ENCODE data around the gene SNTG2. TPM values are rescaled to one million over a fixed set of nuclear protein-coding genes. Genes with fewer than 3 reads are reported as not detected.

Gene SNTG2
- total RNA-seq, 2 donors from 2014 or later: 4.1 to 11.9 TPM

DNA sequence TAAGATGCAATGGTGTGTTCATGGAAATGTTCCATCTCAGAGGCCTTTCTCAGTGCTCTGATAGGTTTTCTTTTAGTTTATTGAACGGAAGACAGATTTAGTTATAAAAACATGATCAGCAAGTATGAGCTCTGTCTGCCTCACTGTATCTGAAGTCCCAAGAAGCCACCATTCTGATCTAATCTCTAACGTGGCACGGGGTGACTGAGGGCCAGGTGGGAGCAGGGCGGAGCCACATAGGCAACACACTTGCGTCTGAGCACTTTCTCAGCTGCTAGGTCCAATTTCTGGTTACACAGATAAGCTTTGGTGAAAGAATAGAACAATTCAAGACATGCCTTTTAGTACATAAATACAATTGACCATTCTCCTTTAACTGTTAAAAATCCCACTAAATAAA, 60.4 kb downstream of the SNTG2 start:
- Mint-ChIP-seq H3K36me3 (ENCODE audit: low read depth) (no peaks in the 10 kb centered on the region), H3K27ac (no peak overlapping the region), H3K27me3 (ENCODE audit: insufficient read depth) (no peaks in the 10 kb centered on the region), H3K4me3 (no peak overlapping the region), H3K4me1 (no peaks in the 10 kb centered on the region), H3K9me3 (no peaks in the 10 kb centered on the region)
- Histone ChIP-seq H3K36me3 (ENCODE audit: control insufficient read depth, insufficient read depth, low read length) (no peaks in the 10 kb centered on the region), H3K4me3 (ENCODE audit: low read length) (no peak overlapping the region), H3K9ac (ENCODE audit: extremely low read depth, low read length, poor library complexity, severe bottlenecking) (no peak overlapping the region), H3K4me1 (ENCODE audit: control insufficient read depth, insufficient read depth, low read length) (no peaks in the 10 kb centered on the region), H3K27ac (ENCODE audit: low read depth, low read length) (peak overlapping the region; percentile 84), H3K27me3 (ENCODE audit: control insufficient read depth, insufficient read depth, low read length, poor library complexity, severe bottlenecking) (no peaks in the 10 kb centered on the region), H3K9me3 (ENCODE audit: control insufficient read depth, low read length) (no peaks in the 10 kb centered on the region)
- TF ChIP-seq, protein P1, sequence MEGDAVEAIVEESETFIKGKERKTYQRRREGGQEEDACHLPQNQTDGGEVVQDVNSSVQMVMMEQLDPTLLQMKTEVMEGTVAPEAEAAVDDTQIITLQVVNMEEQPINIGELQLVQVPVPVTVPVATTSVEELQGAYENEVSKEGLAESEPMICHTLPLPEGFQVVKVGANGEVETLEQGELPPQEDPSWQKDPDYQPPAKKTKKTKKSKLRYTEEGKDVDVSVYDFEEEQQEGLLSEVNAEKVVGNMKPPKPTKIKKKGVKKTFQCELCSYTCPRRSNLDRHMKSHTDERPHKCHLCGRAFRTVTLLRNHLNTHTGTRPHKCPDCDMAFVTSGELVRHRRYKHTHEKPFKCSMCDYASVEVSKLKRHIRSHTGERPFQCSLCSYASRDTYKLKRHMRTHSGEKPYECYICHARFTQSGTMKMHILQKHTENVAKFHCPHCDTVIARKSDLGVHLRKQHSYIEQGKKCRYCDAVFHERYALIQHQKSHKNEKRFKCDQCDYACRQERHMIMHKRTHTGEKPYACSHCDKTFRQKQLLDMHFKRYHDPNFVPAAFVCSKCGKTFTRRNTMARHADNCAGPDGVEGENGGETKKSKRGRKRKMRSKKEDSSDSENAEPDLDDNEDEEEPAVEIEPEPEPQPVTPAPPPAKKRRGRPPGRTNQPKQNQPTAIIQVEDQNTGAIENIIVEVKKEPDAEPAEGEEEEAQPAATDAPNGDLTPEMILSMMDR (conservative IDR thresholded peaks at IDR 0.05): no peak
- DNase-seq: no peak
- WGBS, 2 experiments (ENCODE audit: insufficient coverage in 1 of 2, insufficient read length in 1 of 2): 82 to 100% methylated on average over 1 to 5 of the region's 5 CpGs

GRCh38 chr2:1011985-1012384, 61.3 kb downstream of the SNTG2 start:
- Histone ChIP-seq H3K9me3 (ENCODE audit: control insufficient read depth, low read length) (no peaks in the 10 kb centered on the region), H3K27ac (ENCODE audit: low read depth, low read length) (no peak overlapping the region), H3K27me3 (ENCODE audit: control insufficient read depth, insufficient read depth, low read length, poor library complexity, severe bottlenecking) (no peaks in the 10 kb centered on the region), H3K36me3 (ENCODE audit: control insufficient read depth, insufficient read depth, low read length) (no peaks in the 10 kb centered on the region), H3K4me3 (ENCODE audit: low read length) (no peak overlapping the region), H3K9ac (ENCODE audit: extremely low read depth, low read length, poor library complexity, severe bottlenecking) (no peak overlapping the region), H3K4me1 (ENCODE audit: control insufficient read depth, insufficient read depth, low read length) (no peaks in the 10 kb centered on the region)
- no peaks in the 10 kb centered on the region for H3K4me1 Mint-ChIP-seq
- no peaks in the 10 kb centered on the region for H3K27me3 Mint-ChIP-seq (ENCODE audit: insufficient read depth)
- DNase-seq: no peak
- TF ChIP-seq, protein P1 (conservative IDR thresholded peaks at IDR 0.05): no peak
- no peak overlapping the region for H3K27ac Mint-ChIP-seq
- no peaks in the 10 kb centered on the region for H3K36me3 Mint-ChIP-seq (ENCODE audit: low read depth)
- 93 to 100% methylated on average over 2 to 7 of the region's 7 CpGs for WGBS, 2 experiments (ENCODE audit: insufficient coverage in 1 of 2, insufficient read length in 1 of 2)
- H3K4me3 Mint-ChIP-seq: no peak overlapping the region
- no peaks in the 10 kb centered on the region for H3K9me3 Mint-ChIP-seq

- Histone ChIP-seq H3K9ac (ENCODE audit: extremely low read depth, low read length, poor library complexity, severe bottlenecking) (no peak overlapping the region), H3K9me3 (ENCODE audit: control insufficient read depth, low read length) (no peaks in the 10 kb centered on the region), H3K27me3 (ENCODE audit: control insufficient read depth, insufficient read depth, low read length, poor library complexity, severe bottlenecking) (no peaks in the 10 kb centered on the region), H3K4me1 (ENCODE audit: control insufficient read depth, insufficient read depth, low read length) (no peaks in the 10 kb centered on the region), H3K4me3 (ENCODE audit: low read length) (no peak overlapping the region), H3K36me3 (ENCODE audit: control insufficient read depth, insufficient read depth, low read length) (no peaks in the 10 kb centered on the region), H3K27ac (ENCODE audit: low read depth, low read length) (no peak overlapping the region)
- DNase-seq: no peak
- TF ChIP-seq, protein P1 (conservative IDR thresholded peaks at IDR 0.05): no peak
- Mint-ChIP-seq H3K36me3 (ENCODE audit: low read depth) (no peaks in the 10 kb centered on the region), H3K9me3 (no peaks in the 10 kb centered on the region), H3K27ac (no peak overlapping the region), H3K27me3 (ENCODE audit: insufficient read depth) (no peaks in the 10 kb centered on the region), H3K4me1 (no peaks in the 10 kb centered on the region), H3K4me3 (no peak overlapping the region)
- 86 to 98% methylated on average over 7 to 12 of the region's 12 CpGs for WGBS, 2 experiments (ENCODE audit: insufficient coverage in 1 of 2, insufficient read length in 1 of 2)
These were observed 64.2 kb downstream of the SNTG2 start for GRCh38 chr2:1014802-1015201.

Data from endodermal cell (in vitro differentiated cells).